ENCODE data around the gene FNIP2.
A peak's percentile ranks its signal among the peaks of the same experiment; 100 is the strongest.

FNIP2 gene

GRCh38 chr4:158833602-158834001, 64.8 kb downstream of the FNIP2 start:
- Histone ChIP-seq H3K4me3 (ENCODE audit: low read length) (no peak overlapping the region), H3K27ac (ENCODE audit: low read length) (no peak overlapping the region), H3K36me3 (ENCODE audit: control insufficient read depth, low read depth, low read length) (no peaks in the 10 kb centered on the region), H3K9me3 (ENCODE audit: control insufficient read depth, low read depth, low read length) (no peaks in the 10 kb centered on the region), H3K27me3 (ENCODE audit: control insufficient read depth, insufficient read depth, low read length) (no peaks in the 10 kb centered on the region), H3K9ac (ENCODE audit: low read length) (no peak overlapping the region), H3K4me1 (ENCODE audit: control insufficient read depth, low read depth, low read length) (peaks cover 6% of the 10 kb centered on the region)

- Histone ChIP-seq H3K9ac (ENCODE audit: low read length) (no peak overlapping the region), H3K36me3 (ENCODE audit: control insufficient read depth, low read depth, low read length) (no peaks in the 10 kb centered on the region), H3K4me1 (ENCODE audit: control insufficient read depth, low read depth, low read length) (peaks cover 6% of the 10 kb centered on the region), H3K27me3 (ENCODE audit: control insufficient read depth, insufficient read depth, low read length) (no peaks in the 10 kb centered on the region), H3K9me3 (ENCODE audit: control insufficient read depth, low read depth, low read length) (no peaks in the 10 kb centered on the region), H3K4me3 (ENCODE audit: low read length) (no peak overlapping the region), H3K27ac (ENCODE audit: low read length) (no peak overlapping the region)
Observed at GRCh38 chr4:158835226-158836001, 66.6 kb downstream of the FNIP2 start.

- H3K27ac ChIP-seq (ENCODE audit: low read length), result no peak overlapping the region
- no peak overlapping the region for H3K9ac ChIP-seq (ENCODE audit: low read length)
- H3K4me1 ChIP-seq (ENCODE audit: control insufficient read depth, low read depth, low read length), result peaks cover 6% of the 10 kb centered on the region
- H3K9me3 ChIP-seq (ENCODE audit: control insufficient read depth, low read depth, low read length), result no peaks in the 10 kb centered on the region
- H3K36me3 ChIP-seq (ENCODE audit: control insufficient read depth, low read depth, low read length), result no peaks in the 10 kb centered on the region
- H3K27me3 ChIP-seq (ENCODE audit: control insufficient read depth, insufficient read depth, low read length), result no peaks in the 10 kb centered on the region
- H3K4me3 ChIP-seq (ENCODE audit: low read length), result no peak overlapping the region
Observed at GRCh38 chr4:158836002-158836369, 67.2 kb downstream of the FNIP2 start.

DNA sequence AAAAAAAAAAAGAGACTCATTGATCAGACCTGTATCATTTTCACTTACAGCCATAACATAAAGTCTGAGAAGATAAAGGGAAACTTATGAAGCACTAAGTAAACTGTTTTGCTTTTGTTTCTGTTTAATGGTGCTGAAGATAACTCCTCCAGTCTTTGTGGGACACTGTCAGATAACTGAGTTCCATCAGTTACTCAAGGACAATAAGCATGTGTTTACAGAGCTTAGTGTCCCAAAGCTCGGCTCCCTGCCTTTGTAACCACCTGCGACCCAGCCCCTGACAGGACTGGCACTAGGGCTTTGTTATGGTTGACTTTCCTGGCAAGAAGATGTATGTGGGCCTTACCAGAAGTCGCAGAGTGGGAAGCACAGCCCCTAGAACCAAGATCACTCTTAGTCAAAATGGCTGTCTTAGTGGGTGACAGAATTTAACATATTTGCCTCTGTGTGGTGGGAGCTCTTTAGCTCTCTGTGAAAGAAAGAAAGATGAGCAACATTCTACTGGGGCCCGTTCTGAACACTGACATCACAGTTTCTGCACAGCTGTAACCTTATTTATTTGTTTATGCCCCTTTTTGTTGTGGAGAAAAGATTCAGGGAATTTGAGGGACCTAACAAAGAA, 68.1 kb downstream of the FNIP2 start:
- Histone ChIP-seq H3K4me1 (ENCODE audit: control insufficient read depth, low read depth, low read length) (peaks cover 6% of the 10 kb centered on the region), H3K27ac (ENCODE audit: low read length) (no peak overlapping the region), H3K27me3 (ENCODE audit: control insufficient read depth, insufficient read depth, low read length) (no peaks in the 10 kb centered on the region), H3K9me3 (ENCODE audit: control insufficient read depth, low read depth, low read length) (no peaks in the 10 kb centered on the region), H3K36me3 (ENCODE audit: control insufficient read depth, low read depth, low read length) (no peaks in the 10 kb centered on the region), H3K4me3 (ENCODE audit: low read length) (no peak overlapping the region), H3K9ac (ENCODE audit: low read length) (no peak overlapping the region)

GRCh38 chr4:158837527-158838141, 68.8 kb downstream of the FNIP2 start:
- Histone ChIP-seq H3K27ac (ENCODE audit: low read length) (no peak overlapping the region), H3K4me1 (ENCODE audit: control insufficient read depth, low read depth, low read length) (peaks cover 6% of the 10 kb centered on the region), H3K9ac (ENCODE audit: low read length) (no peak overlapping the region), H3K36me3 (ENCODE audit: control insufficient read depth, low read depth, low read length) (no peaks in the 10 kb centered on the region), H3K4me3 (ENCODE audit: low read length) (no peak overlapping the region), H3K9me3 (ENCODE audit: control insufficient read depth, low read depth, low read length) (no peaks in the 10 kb centered on the region), H3K27me3 (ENCODE audit: control insufficient read depth, insufficient read depth, low read length) (no peaks in the 10 kb centered on the region)

DNA sequence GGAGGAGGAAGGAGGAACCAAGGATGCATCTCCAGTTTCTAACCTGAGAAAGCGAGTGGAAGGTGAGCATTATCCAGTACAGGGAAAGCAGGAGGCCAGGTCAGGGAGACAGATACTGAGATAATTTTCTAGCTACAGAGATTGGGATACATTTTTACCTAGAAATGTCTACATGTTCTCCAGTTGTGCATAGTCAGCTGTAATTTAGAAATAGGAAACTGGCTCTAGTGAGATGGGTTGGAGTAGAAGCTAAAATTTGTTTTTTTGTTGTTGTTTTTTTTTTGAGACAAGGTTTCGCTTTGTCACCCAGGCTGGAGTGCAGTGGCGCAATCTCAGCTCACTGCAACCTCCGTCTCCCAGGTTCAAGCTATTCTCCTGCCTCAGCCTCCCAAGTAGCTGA, 71.3 kb downstream of the FNIP2 start:
- H3K9me3 ChIP-seq (ENCODE audit: control insufficient read depth, low read depth, low read length), result no peaks in the 10 kb centered on the region
- H3K4me3 ChIP-seq (ENCODE audit: low read length), result no peak overlapping the region
- no peak overlapping the region for H3K27ac ChIP-seq (ENCODE audit: low read length)
- H3K4me1 ChIP-seq (ENCODE audit: control insufficient read depth, low read depth, low read length), result peaks cover 11% of the 10 kb centered on the region
- no peak overlapping the region for H3K9ac ChIP-seq (ENCODE audit: low read length)
- H3K36me3 ChIP-seq (ENCODE audit: control insufficient read depth, low read depth, low read length), result no peaks in the 10 kb centered on the region
- no peaks in the 10 kb centered on the region for H3K27me3 ChIP-seq (ENCODE audit: control insufficient read depth, insufficient read depth, low read length)

DNA sequence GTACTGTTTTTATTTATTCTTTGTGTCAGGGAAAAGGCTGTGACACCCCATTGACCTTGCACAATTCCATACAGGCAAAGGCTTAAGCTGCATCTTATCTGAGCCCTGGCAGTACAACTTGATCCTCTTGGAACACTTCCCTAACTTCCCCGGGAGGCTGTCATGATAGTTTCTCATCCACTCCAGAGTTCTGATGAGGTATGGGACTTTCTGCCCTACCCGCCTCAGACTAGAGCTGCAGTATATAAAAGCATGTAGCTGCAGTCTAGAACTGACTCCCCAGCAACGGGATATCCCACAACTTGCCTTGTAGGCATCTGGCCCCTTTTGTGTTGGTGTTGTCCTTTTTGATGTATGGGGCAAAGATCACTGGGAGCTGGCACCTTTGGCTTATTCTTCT, 72.7 kb downstream of the FNIP2 start:
- H3K27me3 ChIP-seq (ENCODE audit: control insufficient read depth, insufficient read depth, low read length), result no peaks in the 10 kb centered on the region
- H3K4me1 ChIP-seq (ENCODE audit: control insufficient read depth, low read depth, low read length), result peaks cover 16% of the 10 kb centered on the region
- no peak overlapping the region for H3K9ac ChIP-seq (ENCODE audit: low read length)
- no peaks in the 10 kb centered on the region for H3K9me3 ChIP-seq (ENCODE audit: control insufficient read depth, low read depth, low read length)
- H3K4me3 ChIP-seq (ENCODE audit: low read length), result no peak overlapping the region
- H3K27ac ChIP-seq (ENCODE audit: low read length), result no peak overlapping the region
- H3K36me3 ChIP-seq (ENCODE audit: control insufficient read depth, low read depth, low read length), result no peaks in the 10 kb centered on the region

- H3K4me3 ChIP-seq (ENCODE audit: low read length), result peak overlapping the region; percentile 23
- H3K9me3 ChIP-seq (ENCODE audit: control insufficient read depth, low read depth, low read length), result no peaks in the 10 kb centered on the region
- H3K27ac ChIP-seq (ENCODE audit: low read length), result peak overlapping the region; percentile 75
- no peaks in the 10 kb centered on the region for H3K27me3 ChIP-seq (ENCODE audit: control insufficient read depth, insufficient read depth, low read length)
- no peaks in the 10 kb centered on the region for H3K36me3 ChIP-seq (ENCODE audit: control insufficient read depth, low read depth, low read length)
- H3K4me1 ChIP-seq (ENCODE audit: control insufficient read depth, low read depth, low read length), result peaks cover 24% of the 10 kb centered on the region
- peak overlapping the region; percentile 5 for H3K9ac ChIP-seq (ENCODE audit: low read length)
Observed at GRCh38 chr4:158845311-158846041, 76.7 kb downstream of the FNIP2 start.

- H3K36me3 ChIP-seq (ENCODE audit: control insufficient read depth, low read depth, low read length), result no peaks in the 10 kb centered on the region
- H3K27me3 ChIP-seq (ENCODE audit: control insufficient read depth, insufficient read depth, low read length), result no peaks in the 10 kb centered on the region
- no peak overlapping the region for H3K27ac ChIP-seq (ENCODE audit: low read length)
- peaks cover 24% of the 10 kb centered on the region for H3K4me1 ChIP-seq (ENCODE audit: control insufficient read depth, low read depth, low read length)
- H3K9me3 ChIP-seq (ENCODE audit: control insufficient read depth, low read depth, low read length), result no peaks in the 10 kb centered on the region
- H3K9ac ChIP-seq (ENCODE audit: low read length), result no peak overlapping the region
- no peak overlapping the region for H3K4me3 ChIP-seq (ENCODE audit: low read length)
Observed at GRCh38 chr4:158847535-158847934, 78.7 kb downstream of the FNIP2 start.

- Histone ChIP-seq H3K9ac (ENCODE audit: low read length) (no peak overlapping the region), H3K27ac (ENCODE audit: low read length) (no peak overlapping the region), H3K4me1 (ENCODE audit: control insufficient read depth, low read depth, low read length) (peaks cover 21% of the 10 kb centered on the region), H3K27me3 (ENCODE audit: control insufficient read depth, insufficient read depth, low read length) (no peaks in the 10 kb centered on the region), H3K4me3 (ENCODE audit: low read length) (no peak overlapping the region), H3K9me3 (ENCODE audit: control insufficient read depth, low read depth, low read length) (no peaks in the 10 kb centered on the region), H3K36me3 (ENCODE audit: control insufficient read depth, low read depth, low read length) (no peaks in the 10 kb centered on the region)
Observed at GRCh38 chr4:158849681-158850080, 80.9 kb downstream of the FNIP2 start.

DNA sequence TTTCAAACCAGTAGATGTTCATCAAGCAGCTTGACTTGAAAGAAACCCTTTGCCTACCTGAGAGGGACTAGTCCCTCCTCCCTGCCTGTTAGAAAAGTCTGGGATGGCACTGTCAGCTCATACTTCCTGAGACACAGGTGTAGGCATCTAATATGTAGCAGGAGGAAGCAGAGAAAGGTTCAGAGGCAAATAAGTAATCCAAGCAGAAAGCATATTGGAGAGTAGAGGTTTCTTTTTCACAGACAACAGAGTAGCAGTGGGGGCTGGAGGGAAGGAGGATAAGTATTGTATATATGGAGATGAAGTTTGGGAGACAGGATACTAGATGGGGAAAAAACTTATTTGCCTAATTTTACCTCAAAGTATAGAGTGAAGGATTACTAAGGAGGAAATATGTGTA, 81.5 kb downstream of the FNIP2 start:
- H3K27ac ChIP-seq (ENCODE audit: low read length), result no peak overlapping the region
- no peaks in the 10 kb centered on the region for H3K27me3 ChIP-seq (ENCODE audit: control insufficient read depth, insufficient read depth, low read length)
- H3K36me3 ChIP-seq (ENCODE audit: control insufficient read depth, low read depth, low read length), result no peaks in the 10 kb centered on the region
- no peaks in the 10 kb centered on the region for H3K9me3 ChIP-seq (ENCODE audit: control insufficient read depth, low read depth, low read length)
- no peak overlapping the region for H3K9ac ChIP-seq (ENCODE audit: low read length)
- H3K4me3 ChIP-seq (ENCODE audit: low read length), result no peak overlapping the region
- H3K4me1 ChIP-seq (ENCODE audit: control insufficient read depth, low read depth, low read length), result peaks cover 19% of the 10 kb centered on the region

All from iPS-18a (cell line).